KBM-7 (cell line): ENCODE results near the gene SCRN2.

ENCODE experiments used
- DNase-seq: peaks from one replicate; pipeline ENCODE4 v3.0.0-alpha.2; 2015
- in situ Hi-C: fragments of 300-500 bp; cut with MboI; formaldehyde crosslinking; loops from 2 replicates; pipeline ENCODE4 v1.14.3; 2020; ENCODE audit warnings: low sequenced_read_pairs, low pct_unique_long_range_greater_than_20kb, mixed read lengths

SCRN2 gene

GRCh38 chr17:47850373-47850691 lies 9.3 kb upstream of the SCRN2 start:
- in situ Hi-C loops = no loop called here
- DNase-seq = no peak

- in situ Hi-C loops = loop anchor here (10.0 to 25.0 kb wide), 2 partner anchors 47 to 114 kb away; partner anchors contain the start of genes CDK5RAP3, PRR15L and SP2
- DNase-seq = no peak
Measured at GRCh38 chr17:47848198-47848513, 7.1 kb upstream of the SCRN2 start.

- peak; percentile 32 for DNase-seq
- in situ Hi-C loops = loop anchor here (10.0 to 25.0 kb wide), 2 partner anchors 47 to 115 kb away; partner anchors contain the start of genes CDK5RAP3, PRR15L and SP2
Measured at GRCh38 chr17:47847341-47848197, 6.5 kb upstream of the SCRN2 start.

GRCh38 chr17:47846716-47847340 lies 5.8 kb upstream of the SCRN2 start:
- DNase-seq = peak; percentile 28
- in situ Hi-C loops = loop anchor here (10.0 to 25.0 kb wide), 2 partner anchors 48 to 115 kb away; partner anchors contain the start of genes CDK5RAP3, PRR15L and SP2

- no peak for DNase-seq
- in situ Hi-C loops = loop anchor here (10.0 to 25.0 kb wide), 2 partner anchors 49 to 117 kb away; partner anchors contain the start of genes CDK5RAP3, PRR15L and SP2
Measured at GRCh38 chr17:47845716-47846075, 4.6 kb upstream of the SCRN2 start.

GRCh38 chr17:47844814-47845715 lies 4.0 kb upstream of the SCRN2 start:
- in situ Hi-C loops = loop anchor here (10.0 to 25.0 kb wide), 2 partner anchors 50 to 117 kb away; partner anchors contain the start of genes CDK5RAP3, PRR15L and SP2
- peak; percentile 38 for DNase-seq

GRCh38 chr17:47844227-47844626 lies 3.2 kb upstream of the SCRN2 start:
- DNase-seq = no peak
- in situ Hi-C loops = loop anchor here (10.0 to 25.0 kb wide), 2 partner anchors 51 to 118 kb away; partner anchors contain the start of genes CDK5RAP3, PRR15L and SP2

GRCh38 chr17:47843391-47843730 lies 2.3 kb upstream of the SCRN2 start:
- in situ Hi-C loops = loop anchor here (10.0 to 25.0 kb wide), 2 partner anchors 51 to 119 kb away; partner anchors contain the start of genes CDK5RAP3, PRR15L and SP2
- DNase-seq = no peak

GRCh38 chr17:47841488-47842291 lies 617 bp upstream of the SCRN2 start:
- DNase-seq = no peak
- in situ Hi-C loops = loop anchor here (10.0 to 25.0 kb wide), 2 partner anchors 53 to 121 kb away; partner anchors contain the start of genes CDK5RAP3, PRR15L and SP2

- in situ Hi-C loops = loop anchor here (10.0 to 25.0 kb wide), 2 partner anchors 55 to 122 kb away; partner anchors contain the start of genes CDK5RAP3, PRR15L and SP2
- no peak for DNase-seq
Measured at GRCh38 chr17:47840001-47840741, 902 bp downstream of the SCRN2 start.

GRCh38 chr17:47839071-47839470 lies 2.0 kb downstream of the SCRN2 start:
- in situ Hi-C loops = loop anchor here (25.0 kb wide), 1 partner anchor 123 kb away; the partner anchor contains the start of genes CDK5RAP3 and PRR15L
- DNase-seq = no peak

- in situ Hi-C loops = loop anchor here (25.0 kb wide), 1 partner anchor 124 kb away; the partner anchor contains the start of genes CDK5RAP3 and PRR15L
- DNase-seq = no peak
Measured at GRCh38 chr17:47838636-47839035, 2.4 kb downstream of the SCRN2 start.

GRCh38 chr17:47837401-47838039 lies 3.6 kb downstream of the SCRN2 start:
- in situ Hi-C loops = loop anchor here (25.0 kb wide), 1 partner anchor 125 kb away; the partner anchor contains the start of genes CDK5RAP3 and PRR15L
- DNase-seq = no peak

GRCh38 chr17:47836601-47837000 lies 4.5 kb downstream of the SCRN2 start:
- DNase-seq = no peak
- in situ Hi-C loops = loop anchor here (25.0 kb wide), 1 partner anchor 126 kb away; the partner anchor contains the start of genes CDK5RAP3 and PRR15L

- DNase-seq = no peak
- in situ Hi-C loops = loop anchor here (25.0 kb wide), 1 partner anchor 128 kb away; the partner anchor contains the start of genes CDK5RAP3 and PRR15L
Measured at GRCh38 chr17:47834756-47835155, 6.3 kb downstream of the SCRN2 start.

- peak; percentile 58 for DNase-seq
- in situ Hi-C loops = loop anchor here (25.0 kb wide), 1 partner anchor 130 kb away; the partner anchor contains the start of genes CDK5RAP3 and PRR15L
Measured at GRCh38 chr17:47831934-47832327, 9.1 kb downstream of the SCRN2 start.
